Calu3 (cell line): ENCODE measurements around the gene CHKA. TPM values are rescaled to one million over a fixed set of nuclear protein-coding genes. Genes with fewer than 3 reads are reported as not detected.

Source experiments
- BruUV-seq: library from RNA; stranded (reverse); fragments of 400-500 nt; replicated peaks from 2 replicates; lab custom pipeline; 2021; lab: Mats Ljungman, UMichigan
- CTCF ChIA-PET: fragments of 300-600 bp; sonication (Branson Sonifier 250); formaldehyde crosslinking; loops from one replicate; lab custom pipeline; 2022; ENCODE audit warnings: antibody characterized with exemption; lab: Charles Lee
- DNase-seq: peaks from one replicate; pipeline ENCODE4 v3.0.0; 2022
- H3K27ac Mint-ChIP-seq: one replicate; pipeline ENCODE4 v1.8.0; 2022; ENCODE audit warnings: mixed read lengths; ENCODE audit not compliant: unreplicated experiment
- H3K27me3 Mint-ChIP-seq: one replicate; pipeline ENCODE4 v1.8.0; 2022; ENCODE audit warnings: mixed read lengths; ENCODE audit not compliant: unreplicated experiment
- H3K36me3 Mint-ChIP-seq: one replicate; pipeline ENCODE4 v1.8.0; 2022; ENCODE audit warnings: mild to moderate bottlenecking, moderate library complexity, mixed read lengths; ENCODE audit not compliant: insufficient read depth, unreplicated experiment
- H3K4me1 Mint-ChIP-seq: one replicate; pipeline ENCODE4 v1.8.0; 2022; ENCODE audit warnings: mild to moderate bottlenecking, low read depth, mixed read lengths; ENCODE audit not compliant: unreplicated experiment
- H3K4me3 Mint-ChIP-seq: one replicate; pipeline ENCODE4 v1.8.0; 2022; ENCODE audit warnings: mild to moderate bottlenecking, low read depth, moderate library complexity, mixed read lengths; ENCODE audit not compliant: unreplicated experiment
- H3K9me3 Mint-ChIP-seq: one replicate; pipeline ENCODE4 v1.8.0; 2022; ENCODE audit warnings: low read depth, mixed read lengths; ENCODE audit not compliant: unreplicated experiment
- CTCF ChIP-seq: fragments of 200-600 bp; IDR thresholded peaks from one replicate; pipeline ENCODE4 v1.8.0; 2022; ENCODE audit warnings: antibody characterized with exemption; ENCODE audit not compliant: unreplicated experiment
- intact Hi-C: fragments of 100-400 bp; cut with micrococcal nuclease; formaldehyde crosslinking; loops from one replicate; pipeline ENCODE4 v1.10.0; 2022; ENCODE audit not compliant: unreplicated experiment
- total RNA-seq: library from RNA; stranded (reverse); gene quantifications from 2 replicates; pipeline ENCODE4 v1.2.3, GENCODE V29; 2022

Gene CHKA
- total RNA-seq, 1 experiment from 2014 or later = 104 TPM

GRCh38 chr11:68043029-68043348 is 78.2 kb downstream of the CHKA start:
- CTCF ChIA-PET = no interaction called here
- H3K27me3 Mint-ChIP-seq = no peaks in the 10 kb centered on the region
- peaks cover 10% of the 10 kb centered on the region for H3K4me1 Mint-ChIP-seq
- no peak for TF ChIP-seq CTCF
- no peaks in the 10 kb centered on the region for H3K9me3 Mint-ChIP-seq
- no peak for DNase-seq
- intact Hi-C loops = no loop called here
- H3K27ac Mint-ChIP-seq = no peak overlapping the region
- peaks cover 16% of the 10 kb centered on the region for H3K36me3 Mint-ChIP-seq
- BruUV-seq = no TSS peak
- H3K4me3 Mint-ChIP-seq = no peak overlapping the region

GRCh38 chr11:68042219-68043028 is 78.8 kb downstream of the CHKA start:
- H3K4me3 Mint-ChIP-seq = no peak overlapping the region
- BruUV-seq = no TSS peak
- no peaks in the 10 kb centered on the region for H3K9me3 Mint-ChIP-seq
- intact Hi-C loops = no loop called here
- CTCF ChIA-PET = no interaction called here
- peaks cover 10% of the 10 kb centered on the region for H3K4me1 Mint-ChIP-seq
- H3K27me3 Mint-ChIP-seq = no peaks in the 10 kb centered on the region
- H3K27ac Mint-ChIP-seq = no peak overlapping the region
- TF ChIP-seq CTCF = no peak
- no peak for DNase-seq
- peaks cover 22% of the 10 kb centered on the region for H3K36me3 Mint-ChIP-seq

- BruUV-seq = no TSS peak
Observed at GRCh38 chr11:68041617-68042218, 79.5 kb downstream of the CHKA start.

GRCh38 chr11:68040957-68041591 is 80.1 kb downstream of the CHKA start:
- no peaks in the 10 kb centered on the region for H3K9me3 Mint-ChIP-seq
- BruUV-seq = no TSS peak
- no peak overlapping the region for H3K27ac Mint-ChIP-seq
- H3K4me3 Mint-ChIP-seq = no peak overlapping the region
- peaks cover 10% of the 10 kb centered on the region for H3K4me1 Mint-ChIP-seq
- CTCF ChIA-PET = no interaction called here
- intact Hi-C loops = no loop called here
- H3K36me3 Mint-ChIP-seq = peaks cover 35% of the 10 kb centered on the region
- TF ChIP-seq CTCF = no peak
- DNase-seq = no peak
- H3K27me3 Mint-ChIP-seq = no peaks in the 10 kb centered on the region

More at GRCh38 chr11:68041617-68042218, 79.5 kb downstream of the CHKA start:
- no peak for TF ChIP-seq CTCF
- Mint-ChIP-seq H3K27me3 (no peaks in the 10 kb centered on the region), H3K36me3 (peaks cover 29% of the 10 kb centered on the region), H3K9me3 (no peaks in the 10 kb centered on the region), H3K4me1 (peaks cover 10% of the 10 kb centered on the region), H3K4me3 (no peak overlapping the region), H3K27ac (no peak overlapping the region)
- intact Hi-C loops = no loop called here
- CTCF ChIA-PET = no interaction called here
- no peak for DNase-seq
